IMR-90 (cell line): ENCODE data around the gene SUSD1. TPM values are rescaled to one million over a fixed set of nuclear protein-coding genes. Genes with fewer than 3 reads are reported as not detected.
A peak's percentile ranks its signal among the peaks of the same experiment; 100 is the strongest.

Experiments
- ATAC-seq: fragments of 200-7000 bp; cut with Tn5 transposase; 2 replicates; pipeline ENCODE4 v1.9.1; 2020; ENCODE audit warnings: low read depth, mild to moderate bottlenecking, moderate library complexity
- BruUV-seq: library from RNA; stranded (reverse); fragments of 400-500 nt; replicated peaks from 2 replicates; lab custom pipeline; 2021; lab: Mats Ljungman, UMichigan
- CTCF ChIA-PET: fragments of 300-600 bp; formaldehyde crosslinking; extraction: SDS; loops from one replicate; lab custom pipeline; 2021; ENCODE audit warnings: antibody characterized with exemption; lab: Yijun Ruan, JAX
- POLR2A ChIA-PET: fragments of 300-600 bp; sonication (Branson Sonifier 250); formaldehyde crosslinking; loops from one replicate; lab custom pipeline; 2022; ENCODE audit warnings: antibody characterized with exemption; ENCODE audit not compliant: unreplicated experiment; lab: Charles Lee
- DNase-seq: peaks from one replicate; pipeline ENCODE4 v3.0.0; 2013
- H2AFZ ChIP-seq: replicated peaks from 2 replicates; pipeline ENCODE3; 2013; ENCODE audit warnings: low read length, mild to moderate bottlenecking; ENCODE audit not compliant: poor library complexity
- H2AK5ac ChIP-seq: 2 replicates; pipeline ENCODE4 v1.6.1; 2013; ENCODE audit warnings: low read depth, low read length, inconsistent platforms
- H2AK9ac ChIP-seq: replicated peaks from 2 replicates; pipeline ENCODE3; 2013; ENCODE audit warnings: mild to moderate bottlenecking, low read depth, low read length, moderate library complexity; ENCODE audit not compliant: poor library complexity
- H2BK120ac ChIP-seq: 2 replicates; pipeline ENCODE4 v1.6.1; 2013; ENCODE audit warnings: low read depth, low read length, inconsistent platforms
- H2BK15ac ChIP-seq: 3 replicates; pipeline ENCODE4 v1.6.1; 2013; ENCODE audit warnings: low read depth, low read length, inconsistent platforms
- H2BK20ac ChIP-seq: 2 replicates; pipeline ENCODE4 v1.6.1; 2013; ENCODE audit warnings: low read depth, mild to moderate bottlenecking, inconsistent platforms, low read length, moderate library complexity
- H2BK5ac ChIP-seq: 2 replicates; pipeline ENCODE4 v1.6.1; 2013; ENCODE audit warnings: mild to moderate bottlenecking, low read depth, low read length, inconsistent platforms; ENCODE audit not compliant: poor library complexity, severe bottlenecking
- H3K14ac ChIP-seq: replicated peaks from 2 replicates; pipeline ENCODE4 v1.6.1; 2013; ENCODE audit warnings: low read depth, low read length, inconsistent platforms
- H3K18ac ChIP-seq: 2 replicates; pipeline ENCODE4 v1.6.1; 2013; ENCODE audit warnings: low read depth, low read length, control low read depth
- H3K23ac ChIP-seq: 2 replicates; pipeline ENCODE4 v1.6.1; 2013; ENCODE audit warnings: low read depth, low read length, inconsistent platforms
- H3K27ac ChIP-seq: 2 replicates; pipeline ENCODE4 v1.5.1; 2013; ENCODE audit warnings: mild to moderate bottlenecking, control low read depth, low read length; ENCODE audit not compliant: insufficient read depth
- H3K27me3 ChIP-seq: 2 replicates; pipeline ENCODE4 v1.6.1; 2013; ENCODE audit warnings: low read length; ENCODE audit not compliant: control insufficient read depth, insufficient read depth
- H3K36me3 ChIP-seq: 2 replicates; pipeline ENCODE4 v1.6.1; 2013; ENCODE audit warnings: low read length, mixed read lengths; ENCODE audit not compliant: control insufficient read depth, insufficient read depth
- H3K4ac ChIP-seq: 2 replicates; pipeline ENCODE4 v1.6.1; 2013; ENCODE audit warnings: low read depth, low read length, inconsistent platforms
- H3K4me1 ChIP-seq: 2 replicates; pipeline ENCODE4 v1.6.1; 2013; ENCODE audit warnings: low read length, mixed read lengths; ENCODE audit not compliant: control insufficient read depth, insufficient read depth
- H3K4me2 ChIP-seq: 2 replicates; pipeline ENCODE4 v1.6.1; 2013; ENCODE audit warnings: low read depth, mild to moderate bottlenecking, control low read depth, low read length, moderate library complexity
- H3K4me3 ChIP-seq: 2 replicates; pipeline ENCODE4 v1.5.1; 2013; ENCODE audit warnings: low read depth, mild to moderate bottlenecking, control low read depth, low read length, moderate library complexity; ENCODE audit not compliant: insufficient read depth
- H3K56ac ChIP-seq: 2 replicates; pipeline ENCODE4 v1.6.1; 2013; ENCODE audit warnings: low read length, inconsistent platforms; ENCODE audit not compliant: insufficient read depth; ENCODE audit errors: extremely low read depth
- H3K79me1 ChIP-seq, 2 experiments: 2 replicates each; pipeline ENCODE4 v1.6.1; 2013; ENCODE audit warnings: low read length in 2 of 2, inconsistent platforms in 1 of 2, low read depth in 1 of 2
- H3K9ac ChIP-seq: 2 replicates; pipeline ENCODE4 v1.6.1; 2013; ENCODE audit warnings: low read depth, low read length, control low read depth
- H3K9me1 ChIP-seq: 2 replicates; pipeline ENCODE4 v1.6.1; 2013; ENCODE audit warnings: low read length, inconsistent platforms; ENCODE audit not compliant: insufficient read depth
- H3K9me3 ChIP-seq: 2 replicates; pipeline ENCODE4 v1.6.1; 2013; ENCODE audit warnings: low read length; ENCODE audit not compliant: control insufficient read depth, insufficient read depth
- H4K20me1 ChIP-seq: 2 replicates; pipeline ENCODE4 v1.6.1; 2013; ENCODE audit warnings: low read length, inconsistent platforms; ENCODE audit not compliant: insufficient read depth
- H4K5ac ChIP-seq: 2 replicates; pipeline ENCODE4 v1.6.1; 2013; ENCODE audit warnings: mild to moderate bottlenecking, low read depth, low read length, control low read depth
- H4K8ac ChIP-seq, 2 experiments: 2 replicates each; pipeline ENCODE4 v1.6.1; 2013; ENCODE audit warnings: low read depth in 2 of 2, low read length in 2 of 2, control low read depth in 1 of 2, inconsistent platforms in 1 of 2
- H4K91ac ChIP-seq: 2 replicates; pipeline ENCODE4 v1.6.1; 2013; ENCODE audit warnings: low read depth, low read length, inconsistent platforms; ENCODE audit not compliant: insufficient read depth
- BHLHE40 ChIP-seq: fragments of 150-350 bp; IDR thresholded peaks from 2 replicates; pipeline ENCODE4 v1.6.1; 2016; ENCODE audit warnings: mild to moderate bottlenecking, low read depth, low read length
- CEBPB ChIP-seq: IDR thresholded peaks from 2 replicates; pipeline ENCODE4 v1.6.1; 2012; ENCODE audit warnings: low read depth, low read length, improper control_type of control experiment
- CHD1 ChIP-seq: IDR thresholded peaks from 2 replicates; pipeline ENCODE4 v1.6.1; 2012; ENCODE audit warnings: low read depth, low read length, improper control_type of control experiment
- MAFK ChIP-seq: IDR thresholded peaks from 2 replicates; pipeline ENCODE4 v1.6.1; 2012; ENCODE audit warnings: low read depth, low read length, improper control_type of control experiment
- MAZ ChIP-seq: IDR thresholded peaks from 2 replicates; pipeline ENCODE4 v1.6.1; 2012; ENCODE audit warnings: low read depth, mild to moderate bottlenecking, low read length, improper control_type of control experiment, moderate library complexity, borderline replicate concordance
- MXI1 ChIP-seq: IDR thresholded peaks from 2 replicates; pipeline ENCODE4 v1.6.1; 2012; ENCODE audit warnings: low read depth, mild to moderate bottlenecking, low read length, moderate library complexity, borderline replicate concordance
- NFE2L2 ChIP-seq: fragments of 150-350 bp; IDR thresholded peaks from 2 replicates; pipeline ENCODE4 v1.6.1; 2016; ENCODE audit warnings: low read depth, mild to moderate bottlenecking, low read length
- POLR2A ChIP-seq: IDR thresholded peaks from 2 replicates; pipeline ENCODE4 v1.6.1; 2012; ENCODE audit warnings: mild to moderate bottlenecking, low read depth, low read length
- RAD21 ChIP-seq: IDR thresholded peaks from 2 replicates; pipeline ENCODE4 v1.6.1; 2012; ENCODE audit warnings: low read length, improper control_type of control experiment
- RCOR1 ChIP-seq: IDR thresholded peaks from 2 replicates; pipeline ENCODE4 v1.6.1; 2012; ENCODE audit warnings: mild to moderate bottlenecking, low read length, improper control_type of control experiment; ENCODE audit not compliant: insufficient replicate concordance
- SMC3 ChIP-seq: fragments of 150-350 bp; IDR thresholded peaks from 2 replicates; pipeline ENCODE4 v1.6.1; 2016; ENCODE audit warnings: low read depth, mild to moderate bottlenecking, antibody characterized with exemption, low read length, moderate library complexity
- WGBS, 2 experiments: methylation state at CpG; one replicate each; pipeline versions ENCODE4 v1.1.5 to v1.1.7; 2013; ENCODE audit warnings: missing lambda C conversion rate in 2 of 2; ENCODE audit not compliant: insufficient read length in 1 of 2; ENCODE audit errors: extremely low coverage in 2 of 2; 5-methylcytosine and 5-hydroxymethylcytosine counted together
- dilution Hi-C: fragments of 300-500 bp; cut with HindIII; formaldehyde crosslinking; loops from one replicate; pipeline ENCODE4 v1.14.3; 2018; ENCODE audit warnings: low sequenced_read_pairs; ENCODE audit not compliant: unreplicated experiment
- in situ Hi-C: fragments of 300-500 bp; cut with MboI; formaldehyde crosslinking; loops from 3 replicates; pipeline ENCODE4 v1.14.3; 2019; ENCODE audit warnings: low sequenced_read_pairs, inconsistent platforms, mixed read lengths
- intact Hi-C: fragments of 100-400 bp; cut with micrococcal nuclease; formaldehyde crosslinking; loops from 2 replicates; pipeline ENCODE4 v1.10.0; 2022
- polyA plus RNA-seq, 3 experiments: library from polyadenylated mRNA; depleted of rRNA; stranded (reverse); fragments of >200 nt; gene quantifications; 2 replicates each; pipeline ENCODE4 v1.2.3, GENCODE V29; 2012; ENCODE audit warnings: low replicate concordance in 1 of 3
- total RNA-seq: library from RNA; depleted of rRNA; stranded (reverse); fragments of >200 nt; gene quantifications from 2 replicates; pipeline ENCODE4 v1.2.3, GENCODE V29; 2012
- TF ChIP-seq, protein P1 (sequence below): fragments of 150-350 bp; IDR thresholded peaks from 2 replicates; pipeline ENCODE4 v1.6.1; 2017; ENCODE audit warnings: mild to moderate bottlenecking, antibody characterized with exemption, low read length, low read depth
- TF ChIP-seq, protein P2 (sequence below): conservative IDR thresholded peaks from 2 replicates; pipeline ENCODE4 v1.5.1; 2012; ENCODE audit warnings: mild to moderate bottlenecking, low read depth, low read length, improper control_type of control experiment

Gene SUSD1
- total and polyA plus RNA-seq, 2 of the 4 experiments (the other 2 are of a cell fraction): 4.0 to 4.7 TPM

DNA sequence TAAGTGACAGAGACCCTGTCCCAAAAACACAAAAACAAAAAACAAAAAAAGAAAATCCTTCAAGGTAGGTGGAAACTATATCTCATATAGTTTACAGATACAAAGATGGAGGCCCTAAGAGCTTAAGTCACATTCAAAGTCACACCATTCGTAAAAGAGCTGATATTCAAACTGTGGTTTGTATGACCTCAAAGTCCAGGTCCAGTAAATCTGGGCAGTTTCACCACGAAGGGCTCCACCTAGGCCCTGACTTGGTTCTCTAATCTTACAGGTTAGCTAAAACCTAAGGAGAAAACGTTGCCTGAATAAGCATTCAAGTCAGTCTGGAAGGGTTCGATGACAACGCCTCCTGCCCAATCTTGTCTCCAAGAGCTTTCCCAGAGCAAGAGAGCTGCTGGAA is 44.1 kb downstream of the SUSD1 start:
- dilution Hi-C loops (no loop called here), intact Hi-C loops (no loop called here), in situ Hi-C loops (no loop called here)
- Histone ChIP-seq H3K4me3 (no peak overlapping the region), H3K9me3 (peaks cover 5% of the 10 kb centered on the region; the same call in 1 of the 2 replicates), H3K27ac (no peak overlapping the region), H3K4me1 (no peaks in the 10 kb centered on the region; the same call in 1 of the 2 replicates), H3K4ac (peak overlapping the region; percentile 9; the same call in 1 of the 2 replicates), H3K4me2 (no peak overlapping the region), H4K91ac (peak overlapping the region; percentile 21; the same call in 1 of the 2 replicates), H2BK5ac (peak overlapping the region; percentile 56), H2BK120ac (peak overlapping the region; percentile 32), H3K9me1 (peaks cover 7% of the 10 kb centered on the region; the same call in 1 of the 2 replicates), H3K9ac (no peak overlapping the region), H3K18ac (peak overlapping the region; percentile 31; the same call in 1 of the 2 replicates), H2BK15ac (no peak overlapping the region; the same call in 2 of the 3 replicates), H2BK20ac (peak overlapping the region; percentile 66), H3K56ac (no peak overlapping the region), H3K23ac (peak overlapping the region; percentile 48; the same call in 1 of the 2 replicates), H3K36me3 (no peaks in the 10 kb centered on the region), H4K5ac (no peak overlapping the region; the same call in 1 of the 2 replicates), H2AK9ac (peak overlapping the region; percentile 5), H2AK5ac (no peak overlapping the region), H3K27me3 (no peaks in the 10 kb centered on the region), H3K79me1 (no peaks in the 10 kb centered on the region), H3K14ac (peak overlapping the region; percentile 71; the same call in 1 of the 2 replicates), H2AFZ (no peak overlapping the region), H4K8ac (no peak overlapping the region), H4K20me1 (no peaks in the 10 kb centered on the region)
- no TSS peak for BruUV-seq
- ChIA-PET CTCF (no interaction called here), POLR2A (no interaction called here)
- TF ChIP-seq RCOR1: no peak
- TF ChIP-seq SMC3: no peak
- TF ChIP-seq, protein P1, sequence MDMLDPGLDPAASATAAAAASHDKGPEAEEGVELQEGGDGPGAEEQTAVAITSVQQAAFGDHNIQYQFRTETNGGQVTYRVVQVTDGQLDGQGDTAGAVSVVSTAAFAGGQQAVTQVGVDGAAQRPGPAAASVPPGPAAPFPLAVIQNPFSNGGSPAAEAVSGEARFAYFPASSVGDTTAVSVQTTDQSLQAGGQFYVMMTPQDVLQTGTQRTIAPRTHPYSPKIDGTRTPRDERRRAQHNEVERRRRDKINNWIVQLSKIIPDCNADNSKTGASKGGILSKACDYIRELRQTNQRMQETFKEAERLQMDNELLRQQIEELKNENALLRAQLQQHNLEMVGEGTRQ: no peak
- no peak for TF ChIP-seq MXI1
- no peak for TF ChIP-seq POLR2A
- TF ChIP-seq CHD1: no peak
- TF ChIP-seq, protein P2, sequence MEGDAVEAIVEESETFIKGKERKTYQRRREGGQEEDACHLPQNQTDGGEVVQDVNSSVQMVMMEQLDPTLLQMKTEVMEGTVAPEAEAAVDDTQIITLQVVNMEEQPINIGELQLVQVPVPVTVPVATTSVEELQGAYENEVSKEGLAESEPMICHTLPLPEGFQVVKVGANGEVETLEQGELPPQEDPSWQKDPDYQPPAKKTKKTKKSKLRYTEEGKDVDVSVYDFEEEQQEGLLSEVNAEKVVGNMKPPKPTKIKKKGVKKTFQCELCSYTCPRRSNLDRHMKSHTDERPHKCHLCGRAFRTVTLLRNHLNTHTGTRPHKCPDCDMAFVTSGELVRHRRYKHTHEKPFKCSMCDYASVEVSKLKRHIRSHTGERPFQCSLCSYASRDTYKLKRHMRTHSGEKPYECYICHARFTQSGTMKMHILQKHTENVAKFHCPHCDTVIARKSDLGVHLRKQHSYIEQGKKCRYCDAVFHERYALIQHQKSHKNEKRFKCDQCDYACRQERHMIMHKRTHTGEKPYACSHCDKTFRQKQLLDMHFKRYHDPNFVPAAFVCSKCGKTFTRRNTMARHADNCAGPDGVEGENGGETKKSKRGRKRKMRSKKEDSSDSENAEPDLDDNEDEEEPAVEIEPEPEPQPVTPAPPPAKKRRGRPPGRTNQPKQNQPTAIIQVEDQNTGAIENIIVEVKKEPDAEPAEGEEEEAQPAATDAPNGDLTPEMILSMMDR: no peak
- no peak for TF ChIP-seq RAD21
- TF ChIP-seq MAFK: no peak
- no peak for TF ChIP-seq BHLHE40
- no peak for TF ChIP-seq CEBPB
- no peak for TF ChIP-seq NFE2L2
- no peak for TF ChIP-seq MAZ
- 76% methylated on average over 5 of the region's 5 CpGs; no CpG with 5 or more reads in 1 of the 2 experiments for WGBS, 2 experiments
- DNase-seq: no peak
- no peak for ATAC-seq
